ENCODE data around the gene KCNIP1. TPM values are rescaled to one million over a fixed set of nuclear protein-coding genes. Genes with fewer than 3 reads are reported as not detected.

Gene KCNIP1
- total RNA-seq, 2 donors from 2014 or later, result 0.52 to 0.99 TPM

DNA sequence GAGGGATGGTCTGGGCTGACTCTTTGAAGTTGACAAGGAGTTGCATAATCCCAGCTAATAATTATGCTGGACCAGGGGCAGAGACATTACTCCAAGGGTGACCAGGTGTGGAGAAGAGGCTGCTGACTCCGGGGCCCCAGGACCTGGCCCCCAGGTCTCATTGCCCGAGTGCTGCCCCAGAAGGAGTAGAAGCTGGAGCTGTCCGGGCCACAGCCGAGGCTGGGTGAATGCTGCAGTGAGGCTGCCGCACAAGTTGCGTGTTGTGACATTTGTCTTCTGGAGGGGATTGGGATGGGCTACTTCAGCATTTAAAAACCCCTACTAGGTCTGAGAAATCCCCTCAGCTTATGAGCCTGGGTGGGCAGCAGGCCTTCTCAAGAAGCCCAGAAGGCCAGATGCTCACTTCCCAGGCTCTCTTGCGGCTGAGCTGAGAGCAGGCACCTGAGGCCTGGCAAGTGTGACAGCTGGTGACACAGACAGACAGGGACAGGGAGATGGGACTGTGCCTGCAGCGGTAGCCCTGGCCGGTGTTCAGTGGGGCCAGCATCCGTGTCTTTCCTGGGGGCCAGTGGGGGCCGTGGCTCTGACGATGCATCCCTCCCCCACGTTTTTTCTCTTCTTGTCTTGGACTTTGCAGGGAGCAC, 122.8 kb downstream of the KCNIP1 start:
- no peaks in the 10 kb centered on the region for H3K9me3 ChIP-seq
- H3K36me3 ChIP-seq (replicated peaks in 1 of 2; ENCODE audit: insufficient read depth in 1 of 2, low read depth in 2 of 2), result no peaks in the 10 kb centered on the region
- TF ChIP-seq POLR2A (IDR thresholded peaks at IDR 0.05), result no peak
- TF ChIP-seq, protein P1, sequence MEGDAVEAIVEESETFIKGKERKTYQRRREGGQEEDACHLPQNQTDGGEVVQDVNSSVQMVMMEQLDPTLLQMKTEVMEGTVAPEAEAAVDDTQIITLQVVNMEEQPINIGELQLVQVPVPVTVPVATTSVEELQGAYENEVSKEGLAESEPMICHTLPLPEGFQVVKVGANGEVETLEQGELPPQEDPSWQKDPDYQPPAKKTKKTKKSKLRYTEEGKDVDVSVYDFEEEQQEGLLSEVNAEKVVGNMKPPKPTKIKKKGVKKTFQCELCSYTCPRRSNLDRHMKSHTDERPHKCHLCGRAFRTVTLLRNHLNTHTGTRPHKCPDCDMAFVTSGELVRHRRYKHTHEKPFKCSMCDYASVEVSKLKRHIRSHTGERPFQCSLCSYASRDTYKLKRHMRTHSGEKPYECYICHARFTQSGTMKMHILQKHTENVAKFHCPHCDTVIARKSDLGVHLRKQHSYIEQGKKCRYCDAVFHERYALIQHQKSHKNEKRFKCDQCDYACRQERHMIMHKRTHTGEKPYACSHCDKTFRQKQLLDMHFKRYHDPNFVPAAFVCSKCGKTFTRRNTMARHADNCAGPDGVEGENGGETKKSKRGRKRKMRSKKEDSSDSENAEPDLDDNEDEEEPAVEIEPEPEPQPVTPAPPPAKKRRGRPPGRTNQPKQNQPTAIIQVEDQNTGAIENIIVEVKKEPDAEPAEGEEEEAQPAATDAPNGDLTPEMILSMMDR (IDR thresholded peaks at IDR 0.05), result no peak
- 69 to 70% methylated on average over 7 to 13 of the region's 13 CpGs for WGBS, 2 donors
- H3K4me3 ChIP-seq, result no peak overlapping the region
- no peaks in the 10 kb centered on the region for H3K27me3 ChIP-seq
- ATAC-seq, result no peak
- H3K27ac ChIP-seq, result no peak overlapping the region
- intact Hi-C loops (cut with DNase I), result loop anchor here (5.0 kb wide), 1 partner anchor 189 kb away; no protein-coding TSS in a partner anchor
- DNase-seq, result no peak
- peaks cover 7% of the 10 kb centered on the region for H3K4me1 ChIP-seq

DNA sequence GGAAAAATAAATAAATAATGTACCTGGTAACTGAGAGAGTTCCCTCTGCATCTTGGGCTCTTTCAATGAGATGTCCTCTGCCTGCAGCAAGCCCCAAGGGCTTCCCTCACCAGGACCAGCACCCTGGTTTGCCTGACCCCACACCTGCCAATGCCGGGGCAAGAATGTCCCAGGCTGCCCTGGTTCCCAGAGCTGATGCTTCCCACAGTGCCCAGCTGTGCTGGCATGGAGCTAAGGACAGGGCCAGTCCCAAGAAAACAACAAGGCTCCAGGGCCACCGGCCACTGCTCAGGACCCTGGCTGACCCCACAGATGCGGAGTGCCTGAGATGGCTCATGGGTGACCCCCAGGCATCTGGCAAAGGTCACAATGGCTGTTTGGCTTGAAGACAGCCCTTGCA, 123.5 kb downstream of the KCNIP1 start:
- ATAC-seq (no peak), DNase-seq (no peak)
- intact Hi-C loops (cut with DNase I), result loop anchor here (5.0 kb wide), 1 partner anchor 190 kb away; no protein-coding TSS in a partner anchor
- WGBS, 2 donors, result 80% methylated on average over 1 to 3 of the region's 3 CpGs
- H3K9me3 ChIP-seq, result no peaks in the 10 kb centered on the region
- no peak overlapping the region for H3K4me3 ChIP-seq
- no peaks in the 10 kb centered on the region for H3K27me3 ChIP-seq
- H3K4me1 ChIP-seq, result peaks cover 13% of the 10 kb centered on the region
- H3K27ac ChIP-seq, result no peak overlapping the region
- H3K36me3 ChIP-seq (replicated peaks in 1 of 2; ENCODE audit: insufficient read depth in 1 of 2, low read depth in 2 of 2), result no peaks in the 10 kb centered on the region
- TF ChIP-seq POLR2A (IDR thresholded peaks at IDR 0.05), result no peak
- TF ChIP-seq, protein P1 (IDR thresholded peaks at IDR 0.05), result no peak

DNA sequence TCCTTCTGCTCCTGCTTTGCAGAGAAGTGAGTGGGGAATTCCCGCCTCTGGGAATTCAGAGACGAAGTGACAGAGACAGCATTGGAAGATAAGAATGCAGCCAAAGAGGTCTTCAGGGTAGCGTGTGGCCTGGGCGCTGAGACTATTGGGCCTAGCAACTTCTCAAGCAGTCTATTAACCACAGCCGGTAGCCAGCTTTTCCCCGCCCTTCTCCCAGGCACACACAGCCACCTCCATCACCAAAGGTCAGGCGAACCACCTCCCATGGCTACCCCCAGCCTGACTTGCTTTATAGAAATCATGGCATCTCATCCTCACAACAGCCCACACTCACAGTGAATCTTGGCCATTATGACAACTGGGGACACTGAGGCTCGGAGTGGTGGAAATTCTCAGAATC, 124.2 kb downstream of the KCNIP1 start:
- Histone ChIP-seq H3K36me3 (replicated peaks in 1 of 2; ENCODE audit: insufficient read depth in 1 of 2, low read depth in 2 of 2) (no peaks in the 10 kb centered on the region), H3K27ac (no peak overlapping the region), H3K4me1 (peaks cover 20% of the 10 kb centered on the region), H3K27me3 (no peaks in the 10 kb centered on the region), H3K9me3 (no peaks in the 10 kb centered on the region), H3K4me3 (no peak overlapping the region)
- ATAC-seq (no peak), DNase-seq (no peak)
- TF ChIP-seq, protein P1 (IDR thresholded peaks at IDR 0.05), result no peak
- TF ChIP-seq POLR2A (IDR thresholded peaks at IDR 0.05), result no peak
- WGBS, 2 donors, result 80 to 89% methylated on average over 8 of the region's 8 CpGs
- intact Hi-C loops (cut with DNase I), result loop anchor here (5.0 kb wide), 1 partner anchor 191 kb away; no protein-coding TSS in a partner anchor

DNA sequence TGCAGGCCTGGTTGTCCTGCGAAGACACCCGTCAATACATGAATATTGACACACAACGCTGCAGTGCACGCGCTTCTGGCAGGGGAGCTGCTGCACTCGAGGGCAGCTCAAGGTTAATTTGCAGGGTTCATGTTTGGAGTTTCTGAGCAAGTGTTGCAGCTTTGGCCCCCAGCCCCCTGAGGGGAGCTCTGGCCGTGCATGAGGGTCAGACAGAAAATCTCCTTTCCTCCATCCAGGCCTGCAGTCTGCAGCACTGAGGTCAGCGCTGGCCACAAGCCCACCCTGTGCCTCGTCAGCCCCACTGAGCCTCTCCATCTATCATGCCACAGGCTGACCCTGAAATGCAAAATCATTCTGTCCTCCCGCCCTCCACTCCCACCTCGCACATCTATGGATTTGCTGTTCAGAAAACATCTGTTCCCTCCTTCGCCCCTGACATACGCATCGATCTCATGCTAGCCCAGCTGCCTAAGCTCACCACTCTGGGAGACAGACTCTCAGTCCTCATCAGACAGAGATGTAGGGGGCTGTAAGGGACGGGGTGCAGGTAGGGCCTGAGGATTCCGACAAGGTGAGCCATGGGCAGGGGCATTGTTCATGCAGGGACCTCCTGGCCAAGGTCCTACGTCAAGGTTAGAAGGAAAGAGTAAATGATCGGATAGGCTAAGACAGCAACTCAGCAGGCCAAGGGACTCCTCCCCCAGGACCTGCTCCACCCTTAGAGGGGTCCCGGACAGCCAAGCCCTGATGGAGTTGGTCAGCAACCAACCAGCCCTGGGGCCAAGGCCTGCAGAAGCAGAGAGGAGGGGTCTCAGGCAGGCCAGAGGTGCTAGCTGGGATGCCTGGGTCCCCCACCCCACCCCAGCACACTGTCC, 125.1 kb downstream of the KCNIP1 start:
- Histone ChIP-seq H3K4me3 (no peak overlapping the region), H3K4me1 (peaks cover 26% of the 10 kb centered on the region), H3K9me3 (no peaks in the 10 kb centered on the region), H3K36me3 (replicated peaks in 1 of 2; ENCODE audit: insufficient read depth in 1 of 2, low read depth in 2 of 2) (no peaks in the 10 kb centered on the region), H3K27me3 (no peaks in the 10 kb centered on the region), H3K27ac (no peak overlapping the region)
- 67 to 73% methylated on average over 18 to 19 of the region's 19 CpGs for WGBS, 2 donors
- TF ChIP-seq POLR2A (IDR thresholded peaks at IDR 0.05), result no peak
- TF ChIP-seq, protein P1 (IDR thresholded peaks at IDR 0.05), result no peak
- DNase-seq, result no peak
- no peak for ATAC-seq
- intact Hi-C loops (cut with DNase I), result loop anchor here (5.0 kb wide), 1 partner anchor 192 kb away; no protein-coding TSS in a partner anchor

All from body of pancreas (tissue), 4 donors.